IPS-18c (cell line): Measurements from ENCODE around the gene SPDYE17.
"Not testable (repeated sequence)": the region's sequence is repeated elsewhere in the genome, so short reads cannot be mapped to it uniquely, and the experiment has no call there.

Source experiments
- H3K4me3 ChIP-seq: 2 replicates; pipeline ENCODE4 v1.7.0; 2013; ENCODE audit warnings: low read depth, mild to moderate bottlenecking, low read length, moderate library complexity; ENCODE audit not compliant: insufficient read depth
- H3K9me3 ChIP-seq: one replicate; pipeline ENCODE4 v1.6.1; 2013; ENCODE audit warnings: mild to moderate bottlenecking, low read length, moderate library complexity; ENCODE audit not compliant: control insufficient read depth, insufficient read depth

SPDYE17 gene, protein sequence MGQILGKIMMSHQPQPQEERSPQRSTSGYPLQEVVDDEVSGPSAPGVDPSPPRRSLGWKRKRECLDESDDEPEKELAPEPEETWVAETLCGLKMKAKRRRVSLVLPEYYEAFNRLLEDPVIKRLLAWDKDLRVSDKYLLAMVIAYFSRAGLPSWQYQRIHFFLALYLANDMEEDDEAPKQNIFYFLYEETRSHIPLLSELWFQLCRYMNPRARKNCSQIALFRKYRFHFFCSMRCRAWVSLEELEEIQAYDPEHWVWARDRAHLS

DNA sequence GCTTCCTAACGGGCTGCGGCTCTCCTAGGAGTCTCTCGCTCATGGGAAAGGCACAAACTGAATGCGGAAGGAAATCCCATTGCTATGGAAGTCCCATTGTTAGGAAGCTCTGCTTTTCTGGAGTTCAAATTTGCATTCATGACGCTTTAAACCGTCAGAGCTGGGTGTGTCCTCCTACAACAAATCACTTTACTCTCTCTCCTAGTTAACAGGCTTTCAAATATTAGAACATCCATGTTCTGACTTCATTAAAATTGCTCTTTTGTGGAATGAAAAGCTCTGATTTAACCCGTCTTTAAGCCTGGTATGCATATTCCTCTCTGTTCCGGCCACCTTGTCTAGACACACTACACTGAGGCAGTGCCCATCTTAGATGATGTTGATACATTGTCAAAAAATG is at the start of gene SPDYE17:
TSS of gene SPDYE17 (minus strand) at position 101 of the 400 bp plus-strand sequence. CDS start 1,791 bp downstream, outside the sequence.
- H3K9me3 ChIP-seq, H3K4me3 ChIP-seq: not testable (repeated sequence)

DNA sequence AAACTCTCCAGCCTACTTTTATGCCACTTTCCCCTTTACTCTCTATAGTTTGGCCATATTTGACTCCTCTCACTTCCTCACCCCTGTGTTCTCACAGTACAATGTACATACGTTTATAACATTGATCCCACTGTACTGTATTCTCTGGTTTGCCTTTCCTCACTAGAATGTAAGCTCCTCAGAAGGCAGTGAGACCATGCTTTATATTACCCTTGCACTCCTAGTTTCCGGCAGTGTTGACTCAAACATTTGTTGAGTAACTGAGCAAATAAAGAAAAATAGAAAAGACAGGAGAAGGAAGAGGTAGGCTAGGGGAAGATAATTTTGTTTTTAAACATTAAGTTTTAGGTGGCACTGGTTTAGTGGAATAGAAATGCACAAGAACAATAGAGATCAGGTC is 48.1 kb upstream of the SPDYE17 start:
- H3K9me3 ChIP-seq, H3K4me3 ChIP-seq: not testable (repeated sequence)

DNA sequence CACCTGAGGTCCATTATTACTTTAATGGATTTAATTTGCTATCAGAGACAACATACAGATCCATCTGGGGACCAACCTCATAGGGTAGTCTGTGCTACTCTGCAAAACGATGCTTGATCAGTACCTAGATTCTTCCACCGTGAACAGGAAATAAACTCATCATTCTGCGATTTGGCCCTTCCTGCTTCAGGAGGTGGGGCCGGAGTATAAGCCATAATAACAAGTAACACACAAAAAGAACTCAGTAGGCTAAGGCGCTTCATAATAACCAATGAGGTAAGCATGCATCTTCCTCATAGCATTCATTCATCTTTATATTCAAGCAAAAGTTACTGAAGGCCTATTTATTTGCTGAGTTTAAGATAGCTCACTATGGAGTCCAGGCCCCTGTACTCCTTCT is 47.5 kb upstream of the SPDYE17 start:
- H3K9me3 ChIP-seq, H3K4me3 ChIP-seq: not testable (repeated sequence)

DNA sequence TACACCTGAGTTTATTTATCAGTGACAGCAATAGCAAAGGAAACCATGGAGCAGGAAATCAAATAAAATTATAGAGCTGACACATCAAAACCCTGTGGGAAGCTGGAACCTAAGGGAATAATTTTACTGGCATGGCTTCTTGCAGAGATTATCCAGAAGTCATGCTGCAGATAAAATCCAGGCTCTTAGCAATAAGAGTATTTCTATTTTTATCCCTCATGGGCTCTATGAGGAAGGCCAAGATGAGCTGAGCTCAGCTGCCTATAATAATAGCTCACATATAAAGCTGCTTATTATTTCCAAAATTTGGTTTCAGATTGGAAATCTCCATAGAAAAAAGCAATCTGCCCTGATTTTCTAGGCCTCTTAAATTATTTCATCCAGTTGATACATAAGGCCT is 47.0 kb upstream of the SPDYE17 start:
- H3K9me3 ChIP-seq, H3K4me3 ChIP-seq: not testable (repeated sequence)

DNA sequence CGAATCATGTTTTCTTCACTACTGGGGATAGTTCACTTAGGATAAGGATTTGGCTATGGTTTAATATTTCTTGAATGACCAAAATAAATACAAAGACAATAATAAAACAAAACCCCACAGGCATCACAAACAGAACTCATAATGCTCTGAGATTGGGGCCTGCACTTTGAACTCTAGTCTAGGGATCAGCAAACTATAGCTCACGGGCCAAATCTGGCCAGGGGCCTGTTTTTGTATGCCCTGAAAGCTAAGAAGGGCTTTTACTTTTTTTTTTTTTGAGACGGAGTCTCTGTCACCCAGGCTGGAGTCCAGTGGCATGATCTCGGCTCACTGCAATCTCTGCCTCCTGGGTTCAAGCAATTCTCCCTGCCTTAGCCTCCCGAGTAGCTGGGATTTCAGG is 44.9 kb upstream of the SPDYE17 start:
- H3K9me3 ChIP-seq, H3K4me3 ChIP-seq: not testable (repeated sequence)

DNA sequence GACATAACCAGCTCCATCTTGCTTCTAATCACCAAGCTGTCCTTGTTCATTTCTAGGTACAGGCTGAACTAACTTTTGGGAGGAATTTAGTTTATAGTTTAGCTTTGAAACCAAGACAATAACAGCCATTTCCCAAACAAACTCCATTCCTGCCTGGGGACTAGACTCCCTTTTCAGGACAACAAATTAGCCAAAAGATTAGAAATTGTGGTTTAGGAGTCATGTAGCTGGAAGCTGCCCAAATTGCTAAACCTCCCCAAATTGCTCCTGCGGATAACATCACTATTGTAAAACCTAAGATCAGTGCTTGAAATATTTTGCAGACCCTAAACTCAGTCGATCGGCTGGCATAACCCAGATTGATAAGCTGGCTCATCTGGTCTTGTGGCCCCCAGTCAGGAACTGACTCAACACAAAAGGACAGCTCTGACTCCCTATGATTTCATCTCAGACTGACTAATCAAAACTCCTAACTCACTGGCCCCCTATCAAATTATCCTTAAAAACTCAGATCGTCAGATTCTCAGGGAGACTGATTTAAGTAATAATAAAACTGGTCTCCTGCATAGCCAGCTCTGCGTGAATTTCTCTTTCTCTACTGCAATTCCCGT is 42.7 kb upstream of the SPDYE17 start:
- not testable (repeated sequence) for H3K4me3 ChIP-seq, H3K9me3 ChIP-seq

DNA sequence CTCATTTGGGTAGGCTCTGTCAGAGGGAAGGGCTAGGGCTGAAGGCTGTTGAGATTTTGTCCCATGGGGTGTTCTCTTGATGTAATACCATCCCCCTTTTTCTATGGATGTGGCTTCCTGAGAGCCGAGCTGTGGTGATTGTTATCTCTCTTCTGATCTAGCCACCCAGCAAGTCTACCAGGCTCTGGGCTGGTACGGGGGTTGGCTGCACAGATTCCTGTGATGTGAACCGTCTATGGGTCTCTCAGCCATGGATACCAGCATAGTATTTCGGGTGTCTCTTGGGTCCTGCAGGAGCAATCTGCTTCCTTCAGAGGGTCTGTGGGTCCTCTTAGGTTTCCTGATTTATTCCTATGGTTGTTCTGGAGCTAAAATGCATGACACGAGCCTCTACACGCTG is 38.9 kb upstream of the SPDYE17 start:
- not testable (repeated sequence) for H3K4me3 ChIP-seq, H3K9me3 ChIP-seq

DNA sequence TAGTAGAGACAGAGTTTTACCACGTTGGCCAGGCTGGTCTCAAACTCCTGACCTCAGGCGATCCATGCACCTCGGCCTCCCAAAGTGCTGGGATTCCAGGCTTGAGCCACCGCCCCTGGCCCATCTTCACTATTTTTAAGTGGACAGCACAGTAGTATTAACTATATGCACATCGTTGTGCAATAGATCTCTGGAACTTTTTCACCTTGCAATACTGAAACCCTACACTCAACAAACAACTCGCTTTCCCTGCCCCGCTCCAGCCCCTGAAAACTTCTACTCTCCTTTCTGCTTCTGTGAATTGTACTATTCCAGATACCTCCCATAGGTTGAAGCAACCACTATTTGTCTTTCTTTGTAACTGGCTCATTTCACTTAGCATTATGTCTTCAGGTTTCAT is 33.7 kb upstream of the SPDYE17 start:
- H3K4me3 ChIP-seq, result not testable (repeated sequence)

DNA sequence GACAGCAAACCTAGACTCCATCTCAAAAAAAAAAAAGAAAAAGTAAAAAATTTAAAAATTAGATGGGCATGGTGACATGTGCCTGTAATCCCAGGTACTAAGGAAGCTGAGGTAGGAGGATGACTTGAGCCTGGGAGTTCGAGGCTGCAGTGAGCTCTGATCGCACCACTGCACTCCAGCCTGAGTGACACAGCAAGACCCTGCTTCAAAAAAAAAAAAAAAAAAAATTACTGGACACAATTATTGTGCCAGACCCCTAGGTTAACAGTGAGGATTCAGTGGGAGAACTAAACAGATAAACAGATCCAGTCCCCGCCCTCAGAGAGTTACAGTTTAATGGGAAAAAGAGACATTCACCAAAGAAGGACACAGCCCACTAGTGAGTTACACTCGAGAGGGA is 31.6 kb upstream of the SPDYE17 start:
- H3K4me3 ChIP-seq, H3K9me3 ChIP-seq: not testable (repeated sequence)

More for the DNA sequence above, 33.7 kb upstream of the SPDYE17 start:
- not testable (repeated sequence) for H3K9me3 ChIP-seq

DNA sequence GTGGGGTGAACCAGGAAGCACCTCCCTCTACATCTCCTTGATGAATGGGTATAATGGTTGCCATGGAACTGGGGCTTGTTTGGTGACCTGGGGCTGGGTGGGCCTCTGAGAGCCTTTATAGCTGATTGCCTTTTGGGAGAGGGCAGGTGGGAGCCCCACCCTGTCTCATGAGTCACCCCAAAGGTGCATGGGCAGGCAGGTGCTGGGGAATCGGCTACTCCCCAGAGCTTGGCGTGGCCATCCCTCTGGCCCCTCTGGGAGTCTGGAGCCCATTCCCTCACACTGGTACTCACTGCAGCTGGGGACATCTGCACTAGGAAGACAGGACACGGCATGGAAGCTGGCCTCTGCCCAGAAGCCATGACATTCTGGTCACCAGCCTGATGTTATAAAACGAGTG is 30.4 kb upstream of the SPDYE17 start, which contains the start of gene SPDYE18:
TSS of gene SPDYE18 (minus strand) at position 2 of the 400 bp plus-strand sequence. CDS start 2,046 bp downstream, outside the sequence.
- H3K4me3 ChIP-seq, H3K9me3 ChIP-seq: not testable (repeated sequence)

DNA sequence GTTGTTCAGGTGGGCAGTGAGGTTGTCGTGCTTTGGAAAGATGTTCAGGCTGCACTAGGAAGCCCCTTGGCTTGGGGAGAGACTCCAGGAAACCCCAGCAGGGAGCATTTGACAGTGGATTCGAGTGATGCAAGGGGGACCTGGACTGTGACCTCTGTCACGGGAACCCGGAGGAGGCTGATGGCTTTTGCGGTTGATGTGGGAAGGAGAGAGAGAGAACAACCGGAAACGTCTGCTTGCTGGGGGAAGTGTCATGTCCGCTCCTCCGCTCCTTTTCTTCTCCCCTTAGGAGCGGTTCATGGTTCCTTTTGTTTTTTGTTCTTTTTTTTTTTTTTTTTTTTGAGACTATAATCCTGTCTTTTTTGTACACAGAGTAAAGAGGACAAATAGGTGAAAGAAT is 5.8 kb downstream of the SPDYE17 start:
- not testable (repeated sequence) for H3K4me3 ChIP-seq, H3K9me3 ChIP-seq

DNA sequence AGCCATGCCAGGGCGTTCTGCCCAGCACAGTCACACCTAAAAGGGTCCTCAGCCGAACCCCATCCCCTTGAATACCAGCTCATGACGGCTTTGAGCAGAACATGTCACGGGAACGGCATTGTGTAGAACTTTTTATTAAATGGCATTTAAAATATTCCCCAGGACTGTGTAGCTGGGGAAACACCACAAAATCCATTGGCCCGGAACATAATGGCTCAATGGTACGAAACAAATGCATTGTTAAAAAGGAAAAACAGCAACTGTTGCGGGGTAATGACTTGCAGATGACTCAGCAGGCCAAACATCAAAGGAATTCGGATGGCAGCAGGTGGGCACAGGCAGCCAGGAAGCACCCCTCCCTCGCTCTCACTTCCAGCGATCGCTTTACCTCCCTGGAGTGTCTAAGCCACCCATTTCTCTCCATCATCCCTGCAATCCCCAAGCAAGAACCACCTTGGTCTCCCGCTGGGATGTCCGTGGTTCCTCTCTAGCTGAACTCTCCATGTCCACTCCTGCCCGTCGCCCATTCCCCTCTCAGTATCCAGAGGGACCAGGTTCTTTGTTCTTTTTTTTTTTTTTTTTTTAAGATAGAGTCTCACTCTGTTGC is 22.0 kb downstream of the SPDYE17 start:
- not testable (repeated sequence) for H3K9me3 ChIP-seq, H3K4me3 ChIP-seq

DNA sequence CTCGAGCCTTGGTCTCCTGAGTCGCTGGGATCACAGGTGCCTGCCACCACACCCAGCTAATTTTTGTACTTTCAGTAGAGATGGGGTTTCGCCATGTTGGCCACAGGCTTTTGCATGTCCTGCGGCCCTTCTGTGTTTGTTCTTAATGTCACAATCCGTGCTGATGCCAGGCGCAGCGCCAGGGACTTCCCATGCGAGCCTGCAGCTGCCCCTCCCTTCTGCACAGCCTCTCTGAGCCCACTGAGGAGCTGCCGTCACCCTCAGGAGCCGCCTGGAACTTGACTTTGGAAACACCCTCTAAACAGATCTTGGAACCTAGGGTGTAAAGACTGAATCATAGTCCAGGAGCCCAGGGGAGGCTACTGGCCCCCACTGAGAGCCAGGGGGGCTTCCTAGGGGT is 24.2 kb downstream of the SPDYE17 start:
- not testable (repeated sequence) for H3K4me3 ChIP-seq, H3K9me3 ChIP-seq

DNA sequence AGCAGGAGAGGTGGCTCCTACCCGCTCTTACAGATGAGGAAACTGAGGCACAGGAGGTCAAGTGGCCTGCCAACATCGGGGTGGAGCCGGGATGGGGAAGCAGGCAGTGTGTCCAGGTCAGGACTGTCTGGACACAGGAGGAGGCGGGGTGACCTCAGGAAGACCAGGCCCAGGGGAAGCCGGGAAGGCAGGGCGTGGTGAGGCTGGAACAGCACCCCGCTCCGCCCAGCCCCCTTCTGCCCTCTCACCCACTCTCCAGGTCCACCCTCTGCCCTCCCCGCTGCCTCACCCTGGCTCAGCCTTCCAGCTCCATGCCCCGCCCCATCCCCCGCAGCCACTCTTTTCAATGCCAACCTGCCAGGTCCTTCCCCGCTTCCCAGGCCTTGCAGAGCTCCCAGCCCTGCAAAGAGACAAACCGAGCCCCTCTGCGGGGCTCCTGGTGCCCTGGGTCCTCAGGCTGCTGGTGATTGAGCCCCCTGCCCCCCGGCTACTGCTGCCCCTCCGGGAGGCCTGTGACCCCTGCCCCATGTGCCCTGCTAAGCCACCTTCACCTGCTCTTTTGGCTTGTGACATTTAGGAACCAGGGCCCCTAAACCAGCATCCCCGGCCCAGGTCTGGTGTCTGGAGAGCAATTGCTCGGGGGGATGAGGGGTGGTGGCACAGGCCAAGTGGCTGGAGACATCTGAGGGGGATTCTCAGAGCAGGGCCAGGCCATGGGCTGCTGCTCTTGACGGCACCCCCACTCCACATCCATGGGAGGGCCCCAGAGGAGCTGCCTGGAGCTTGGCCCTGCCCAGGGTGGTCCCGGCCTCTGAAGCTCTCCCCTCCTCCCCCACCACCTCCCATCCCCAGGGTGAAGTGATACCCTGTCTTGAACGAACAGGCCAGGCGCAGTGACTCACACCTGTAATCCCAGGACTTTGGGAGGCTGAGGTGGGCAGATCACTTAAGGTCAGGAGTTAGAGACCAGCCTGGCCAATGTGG is 25.7 kb downstream of the SPDYE17 start:
- not testable (repeated sequence) for H3K4me3 ChIP-seq, H3K9me3 ChIP-seq

DNA sequence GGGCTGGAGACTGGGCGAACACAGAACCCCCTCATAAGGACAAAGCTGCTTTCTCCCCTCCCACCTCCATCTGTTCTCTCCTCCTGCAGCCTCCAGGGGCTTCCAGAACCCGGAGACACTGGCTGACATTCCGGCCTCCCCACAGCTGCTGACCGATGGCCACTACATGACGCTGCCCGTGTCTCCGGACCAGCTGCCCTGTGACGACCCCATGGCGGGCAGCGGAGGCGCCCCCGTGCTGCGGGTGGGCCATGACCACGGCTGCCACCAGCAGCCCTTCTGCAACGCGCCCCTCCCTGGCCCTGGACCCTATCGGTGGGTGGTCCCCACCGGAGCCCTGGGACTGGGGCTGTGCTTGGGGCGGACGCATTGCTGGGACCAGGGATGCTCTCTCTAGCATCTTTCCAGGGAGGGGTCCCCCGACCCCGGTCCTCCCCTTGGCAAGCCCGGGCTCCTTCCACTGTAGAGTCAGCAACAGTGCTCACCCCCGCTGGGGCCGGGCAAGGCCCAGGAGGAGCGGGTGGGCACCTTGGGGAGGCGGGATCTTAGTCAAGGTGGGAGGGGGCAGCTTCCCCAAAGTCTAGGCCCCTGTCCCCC is 26.6 kb downstream of the SPDYE17 start:
- H3K9me3 ChIP-seq, H3K4me3 ChIP-seq: not testable (repeated sequence)

DNA sequence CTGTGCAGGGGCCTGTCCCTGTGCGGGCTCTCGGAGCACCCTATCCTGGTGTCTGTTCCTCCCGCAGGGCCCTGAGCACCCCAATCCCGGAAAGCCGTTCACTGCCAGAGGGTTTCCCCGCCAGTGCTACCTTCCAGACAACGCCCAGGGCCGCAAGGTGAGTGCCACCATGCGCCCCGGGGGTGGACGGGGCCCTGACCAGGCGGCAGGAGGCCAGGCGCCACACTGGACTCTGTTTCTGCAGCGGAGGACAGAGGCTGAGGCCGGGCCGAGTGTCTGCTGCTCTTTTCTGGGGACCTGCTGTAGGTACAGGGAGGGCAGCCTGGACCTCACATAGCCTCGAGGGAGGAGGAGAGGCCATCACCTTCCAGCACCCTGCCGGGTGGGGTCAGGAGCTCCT is 28.0 kb downstream of the SPDYE17 start:
- not testable (repeated sequence) for H3K4me3 ChIP-seq, H3K9me3 ChIP-seq

DNA sequence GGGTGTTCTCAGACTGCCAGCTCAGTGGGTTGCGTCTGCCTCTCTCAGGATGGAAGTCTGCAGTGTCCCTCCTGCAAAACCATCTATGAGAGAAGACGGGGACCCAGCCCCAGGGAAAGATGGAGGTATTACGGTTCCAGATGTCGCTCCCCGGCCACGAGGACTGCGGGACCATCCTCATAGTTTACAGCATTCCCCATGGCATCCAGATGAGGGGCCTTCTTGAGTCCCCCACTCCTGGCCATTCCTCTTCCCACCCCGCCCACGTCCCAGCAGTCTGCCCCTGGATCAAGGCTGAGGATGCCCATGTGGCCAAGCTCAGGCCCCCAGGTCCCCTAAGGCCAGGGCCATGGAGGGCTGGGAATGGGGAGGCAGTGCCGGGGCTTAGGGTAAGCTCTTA is 28.9 kb downstream of the SPDYE17 start:
- not testable (repeated sequence) for H3K9me3 ChIP-seq, H3K4me3 ChIP-seq
